ENCODE results near the gene SHF. TPM values are rescaled to one million over a fixed set of nuclear protein-coding genes. Genes with fewer than 3 reads are reported as not detected.
"Not testable (repeated sequence)": the region's sequence is repeated elsewhere in the genome, so short reads cannot be mapped to it uniquely, and the experiment has no call there.

SHF gene, protein sequence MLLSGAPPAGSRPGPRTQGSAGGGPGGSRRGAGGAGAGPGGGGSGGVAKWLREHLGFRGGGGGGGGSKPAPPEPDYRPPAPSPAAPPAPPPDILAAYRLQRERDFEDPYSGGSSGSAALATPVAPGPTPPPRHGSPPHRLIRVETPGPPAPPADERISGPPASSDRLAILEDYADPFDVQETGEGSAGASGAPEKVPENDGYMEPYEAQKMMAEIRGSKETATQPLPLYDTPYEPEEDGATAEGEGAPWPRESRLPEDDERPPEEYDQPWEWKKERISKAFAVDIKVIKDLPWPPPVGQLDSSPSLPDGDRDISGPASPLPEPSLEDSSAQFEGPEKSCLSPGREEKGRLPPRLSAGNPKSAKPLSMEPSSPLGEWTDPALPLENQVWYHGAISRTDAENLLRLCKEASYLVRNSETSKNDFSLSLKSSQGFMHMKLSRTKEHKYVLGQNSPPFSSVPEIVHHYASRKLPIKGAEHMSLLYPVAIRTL
- polyA plus RNA-seq = 0.24 to 0.57 TPM (median 0.26 TPM) in 3 replicates
- 2.0 TPM for polyA plus RNA-seq (2011; ENCODE audit: low read depth)
- 0.30 and 0.35 TPM in 2 replicates for polyA plus RNA-seq (2011; cell fraction: cytosol; rRNA removed)
- polyA plus RNA-seq (2011; cell fraction: nucleus; rRNA removed) = 0.55 and 0.59 TPM in 2 replicates
- polyA plus RNA-seq (2012; ENCODE audit: low replicate concordance) = 0.30 and 8.9 TPM in 2 replicates
- polyA minus RNA-seq = 0.63 TPM in 1 of 3 replicates, not detected in the others
- not detected for polyA minus RNA-seq (2011; cell fraction: cytosol; rRNA and poly(A)+ RNA removed)
- polyA minus RNA-seq (2011; cell fraction: nucleus; rRNA and poly(A)+ RNA removed) = 0.53 and 0.85 TPM in 2 replicates

- peak within 1 kb of the TSS; percentile 24 to 64 (median 35) for H3K4me3 ChIP-seq (ENCODE audit: control insufficient read depth in 2 of 3, extremely low read depth in 1 of 3, insufficient read depth in 2 of 3, low read depth in 1 of 3, low read length in 3 of 3)
- TF ChIP-seq EZH2 (IDR thresholded peaks at IDR 0.05; ENCODE audit: low read length) (peak; percentile 95), CTCF (optimal IDR thresholded peaks at IDR 0.05 in 1 of 3, IDR thresholded peaks at IDR 0.05 in 1 of 3, conservative IDR thresholded peaks at IDR 0.05 in 1 of 3; ENCODE audit: extremely low read depth in 1 of 3, insufficient read depth in 2 of 3, low read length in 3 of 3) (no peak)
- no peaks in the 10 kb centered on the region for H3K9me3 ChIP-seq (ENCODE audit: control insufficient read depth, low read depth, low read length)
- H3K27me3 ChIP-seq (ENCODE audit: control insufficient read depth, extremely low read depth, insufficient read depth, low read length) = peaks cover 14% of the 10 kb centered on the region
- H3K9ac ChIP-seq (ENCODE audit: control insufficient read depth, extremely low read depth, insufficient read depth, low read length) = peak within 1 kb of the TSS; percentile 42
- dilution Hi-C loops (cut with MboI; ENCODE audit: extremely low pct_ligation_motif_present, low sequenced_read_pairs) = no loop called here
- H2AFZ ChIP-seq (ENCODE audit: control insufficient read depth, low read length) = peak within 1 kb of the TSS; percentile 27
- FAIRE-seq (no peak), DNase-seq (ENCODE audit: low read depth, low spot score) (no peak)
- H3K79me2 ChIP-seq (ENCODE audit: control insufficient read depth, insufficient read depth, low read length) = no peaks in the 10 kb centered on the region
- no peaks in the 10 kb centered on the region for H3K4me1 ChIP-seq (ENCODE audit: control insufficient read depth, extremely low read depth, insufficient read depth, low read length)
- H3K4me2 ChIP-seq (ENCODE audit: control insufficient read depth, extremely low read depth, insufficient read depth, low read depth, low read length) = peak within 1 kb of the TSS; percentile 79
- no peaks in the 10 kb centered on the region for H4K20me1 ChIP-seq (ENCODE audit: control insufficient read depth, extremely low read depth, insufficient read depth, low read length)
- no peaks in the 10 kb centered on the region for H3K36me3 ChIP-seq (ENCODE audit: control insufficient read depth in 2 of 2, extremely low read depth in 1 of 2, insufficient read depth in 2 of 2, low read length in 2 of 2)
- H3K9me1 ChIP-seq (ENCODE audit: control insufficient read depth, extremely low read depth, insufficient read depth, low read length) = no peaks in the 10 kb centered on the region
- H3K27ac ChIP-seq (ENCODE audit: control insufficient read depth, insufficient read depth, low read length) = no peak within 1 kb of the TSS
These were observed at the start of gene SHF for GRCh38 chr15:45187894-45188830. Gene SHF, minus strand, starts transcription at chr15:45187966. Its CDS starts 15 bp downstream, at chr15:45187951.

- H3K9ac ChIP-seq (ENCODE audit: control insufficient read depth, extremely low read depth, insufficient read depth, low read length); H3K9me1 ChIP-seq (ENCODE audit: control insufficient read depth, extremely low read depth, insufficient read depth, low read length); H2AFZ ChIP-seq (ENCODE audit: control insufficient read depth, low read length); H3K79me2 ChIP-seq (ENCODE audit: control insufficient read depth, insufficient read depth, low read length); dilution Hi-C loops (cut with MboI; ENCODE audit: extremely low pct_ligation_motif_present, low sequenced_read_pairs); H3K9me3 ChIP-seq (ENCODE audit: control insufficient read depth, low read depth, low read length); DNase-seq (ENCODE audit: low read depth, low spot score); H3K27ac ChIP-seq (ENCODE audit: control insufficient read depth, insufficient read depth, low read length); H3K4me2 ChIP-seq (ENCODE audit: control insufficient read depth, extremely low read depth, insufficient read depth, low read depth, low read length); H3K4me3 ChIP-seq (ENCODE audit: control insufficient read depth in 2 of 3, extremely low read depth in 1 of 3, insufficient read depth in 2 of 3, low read depth in 1 of 3, low read length in 3 of 3); H3K4me1 ChIP-seq (ENCODE audit: control insufficient read depth, extremely low read depth, insufficient read depth, low read length); H4K20me1 ChIP-seq (ENCODE audit: control insufficient read depth, extremely low read depth, insufficient read depth, low read length); H3K27me3 ChIP-seq (ENCODE audit: control insufficient read depth, extremely low read depth, insufficient read depth, low read length); FAIRE-seq; H3K36me3 ChIP-seq (ENCODE audit: control insufficient read depth in 2 of 2, extremely low read depth in 1 of 2, insufficient read depth in 2 of 2, low read length in 2 of 2): not testable (repeated sequence)
These were observed 49.0 kb upstream of the SHF start for GRCh38 chr15:45236806-45237205.

Data from keratinocyte (primary cell).